GM10266 (cell line): ENCODE measurements around the gene KLHL13.

Source experiments
- DNase-seq: peaks from one replicate; pipeline ENCODE4 v3.0.0; 2012; ENCODE audit errors: extremely low spot score
- TF ChIP-seq, protein P1 (sequence below): IDR thresholded peaks from 2 replicates; pipeline ENCODE4 v1.5.1; 2012; ENCODE audit warnings: mild to moderate bottlenecking, low read depth; ENCODE audit not compliant: control insufficient read depth, insufficient read depth; ENCODE audit errors: missing control alignments

KLHL13 gene

DNA sequence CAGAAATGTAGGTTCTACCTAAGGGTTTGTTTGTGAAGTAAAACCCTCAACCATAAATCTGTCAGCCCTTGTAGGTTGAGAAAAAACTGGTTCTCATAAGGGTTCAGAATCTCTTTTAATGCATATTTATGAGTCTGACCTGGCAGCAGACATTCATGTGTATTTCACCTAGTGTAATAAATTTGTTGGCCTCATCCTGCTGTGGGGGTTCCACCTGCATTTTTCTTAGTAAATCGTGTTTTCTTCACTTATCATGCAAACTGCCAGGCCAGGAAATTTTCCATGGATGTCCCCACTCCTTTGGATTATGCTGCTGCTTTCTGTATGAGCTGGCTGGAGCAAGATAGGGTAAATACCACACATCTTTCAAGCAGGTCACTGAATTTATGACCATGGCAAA lies 42.4 kb downstream of the KLHL13 start:
- no peak for DNase-seq
- TF ChIP-seq, protein P1, sequence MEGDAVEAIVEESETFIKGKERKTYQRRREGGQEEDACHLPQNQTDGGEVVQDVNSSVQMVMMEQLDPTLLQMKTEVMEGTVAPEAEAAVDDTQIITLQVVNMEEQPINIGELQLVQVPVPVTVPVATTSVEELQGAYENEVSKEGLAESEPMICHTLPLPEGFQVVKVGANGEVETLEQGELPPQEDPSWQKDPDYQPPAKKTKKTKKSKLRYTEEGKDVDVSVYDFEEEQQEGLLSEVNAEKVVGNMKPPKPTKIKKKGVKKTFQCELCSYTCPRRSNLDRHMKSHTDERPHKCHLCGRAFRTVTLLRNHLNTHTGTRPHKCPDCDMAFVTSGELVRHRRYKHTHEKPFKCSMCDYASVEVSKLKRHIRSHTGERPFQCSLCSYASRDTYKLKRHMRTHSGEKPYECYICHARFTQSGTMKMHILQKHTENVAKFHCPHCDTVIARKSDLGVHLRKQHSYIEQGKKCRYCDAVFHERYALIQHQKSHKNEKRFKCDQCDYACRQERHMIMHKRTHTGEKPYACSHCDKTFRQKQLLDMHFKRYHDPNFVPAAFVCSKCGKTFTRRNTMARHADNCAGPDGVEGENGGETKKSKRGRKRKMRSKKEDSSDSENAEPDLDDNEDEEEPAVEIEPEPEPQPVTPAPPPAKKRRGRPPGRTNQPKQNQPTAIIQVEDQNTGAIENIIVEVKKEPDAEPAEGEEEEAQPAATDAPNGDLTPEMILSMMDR: no peak

DNA sequence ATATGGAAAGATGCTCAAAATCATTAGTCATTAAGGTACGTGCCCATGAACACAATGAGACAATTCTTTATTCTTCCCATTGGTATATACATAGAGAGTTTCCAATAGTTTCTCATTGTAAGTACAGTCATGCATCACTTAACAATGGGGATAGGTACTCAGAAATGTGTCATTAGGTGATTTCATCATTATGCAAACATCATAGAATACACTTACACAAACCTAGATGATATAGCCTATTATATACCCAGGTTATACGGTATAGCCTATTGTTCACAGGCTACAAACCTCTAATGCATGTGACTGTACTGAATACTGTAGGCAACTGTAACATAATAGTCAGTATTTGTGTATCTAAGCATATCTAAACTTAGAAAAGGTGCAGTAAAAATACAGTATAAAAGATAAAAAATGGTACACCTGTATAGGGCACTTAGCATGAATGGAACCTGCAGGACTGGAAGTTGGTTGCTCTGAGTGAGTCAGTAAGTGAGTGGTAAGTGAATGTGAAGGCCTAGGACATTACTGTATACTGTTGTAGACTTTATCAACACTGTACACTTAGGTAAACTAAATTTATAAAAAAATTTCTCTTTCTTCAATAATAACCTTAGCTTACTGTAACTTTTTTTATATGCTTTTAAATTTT lies 49.6 kb downstream of the KLHL13 start:
- DNase-seq: no peak
- TF ChIP-seq, protein P1: no peak

DNA sequence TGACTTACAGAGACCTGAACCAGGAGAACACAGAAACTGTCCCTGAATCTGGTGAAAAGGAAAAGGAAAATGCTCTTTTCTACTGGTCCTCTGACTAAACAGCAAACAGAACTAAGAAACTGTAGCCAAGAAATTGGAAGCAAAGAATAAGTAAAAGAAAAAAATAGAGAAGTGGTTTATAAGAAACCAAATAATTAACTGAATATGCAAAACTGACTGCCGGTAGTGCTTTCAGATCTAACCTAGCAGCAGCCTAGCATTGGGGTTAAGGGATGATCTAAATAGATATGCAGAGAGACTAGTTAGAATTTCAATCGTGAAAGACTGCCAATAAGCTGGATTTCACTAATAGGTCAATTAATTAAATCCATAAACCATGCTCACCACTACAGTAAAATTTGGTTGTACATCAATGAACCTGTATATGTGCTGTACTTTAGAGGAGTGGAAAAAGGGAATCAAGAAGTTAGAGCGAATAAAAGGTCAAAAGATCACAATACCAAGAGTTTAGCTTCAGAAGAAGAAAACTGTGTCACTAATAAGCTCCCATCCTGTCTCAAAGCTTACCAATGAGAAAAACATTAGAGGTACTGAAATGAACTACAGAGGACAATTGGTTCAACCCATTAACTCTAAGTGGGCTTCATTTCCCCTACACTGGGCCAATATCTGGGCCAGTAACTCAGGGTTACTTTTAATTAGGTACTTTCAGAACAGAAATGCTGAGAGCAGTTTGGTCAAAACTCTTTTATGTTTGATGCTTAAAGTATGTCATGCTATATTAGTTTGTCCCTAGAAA lies 53.6 kb downstream of the KLHL13 start:
- TF ChIP-seq, protein P1: no peak
- DNase-seq: no peak

DNA sequence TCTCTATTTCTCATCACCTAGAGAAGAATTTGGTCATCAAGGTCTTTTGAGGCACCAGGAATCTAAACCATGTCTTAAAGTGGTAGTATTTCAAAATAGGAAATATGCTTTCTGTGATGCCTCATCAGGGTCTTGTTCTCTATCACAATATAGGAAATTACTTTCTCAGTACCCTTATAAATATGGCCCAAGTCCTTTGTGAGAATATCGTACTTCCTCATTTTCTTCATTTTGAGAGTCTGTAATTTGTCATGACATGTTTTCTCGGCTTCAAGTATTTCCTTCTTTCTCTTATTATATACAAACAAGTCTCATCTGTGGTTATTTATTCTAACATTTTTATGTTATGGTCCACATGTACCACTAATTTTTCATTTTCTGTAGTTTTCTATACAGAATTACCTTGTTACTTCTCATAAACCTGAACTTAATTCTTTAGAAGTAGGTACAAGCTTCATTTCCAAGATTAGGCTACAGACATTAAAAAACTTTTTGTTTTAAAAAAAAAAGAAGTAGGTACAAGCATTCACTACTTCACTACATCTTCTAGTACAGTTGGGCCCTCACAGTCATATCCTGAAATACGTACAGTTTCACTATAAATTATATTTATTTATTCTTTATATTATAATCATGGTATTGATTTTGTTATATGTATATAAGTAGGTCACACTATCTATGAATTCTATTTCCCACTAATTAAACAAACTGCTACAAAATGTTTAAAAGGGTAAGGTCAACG lies 54.4 kb downstream of the KLHL13 start:
- no peak for DNase-seq
- TF ChIP-seq, protein P1: no peak

DNA sequence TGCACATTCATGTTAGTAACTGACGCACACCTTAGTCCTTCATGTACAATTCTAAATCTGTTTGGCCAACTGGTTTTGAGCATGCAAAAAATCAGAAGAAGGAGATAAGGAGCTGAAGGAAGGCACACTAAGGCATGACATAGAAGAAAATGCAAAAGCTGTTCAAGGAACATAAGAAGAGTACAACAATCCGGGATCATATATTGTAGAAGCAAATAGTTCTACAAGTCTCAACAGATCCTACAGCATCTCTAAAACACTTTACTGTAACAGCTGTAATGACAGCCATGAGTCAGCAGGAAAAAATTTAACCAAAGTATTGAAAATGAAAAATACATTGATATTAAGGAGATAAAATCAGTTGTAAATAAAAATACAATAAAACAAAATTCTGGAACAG lies 57.7 kb downstream of the KLHL13 start:
- TF ChIP-seq, protein P1: no peak
- no peak for DNase-seq

DNA sequence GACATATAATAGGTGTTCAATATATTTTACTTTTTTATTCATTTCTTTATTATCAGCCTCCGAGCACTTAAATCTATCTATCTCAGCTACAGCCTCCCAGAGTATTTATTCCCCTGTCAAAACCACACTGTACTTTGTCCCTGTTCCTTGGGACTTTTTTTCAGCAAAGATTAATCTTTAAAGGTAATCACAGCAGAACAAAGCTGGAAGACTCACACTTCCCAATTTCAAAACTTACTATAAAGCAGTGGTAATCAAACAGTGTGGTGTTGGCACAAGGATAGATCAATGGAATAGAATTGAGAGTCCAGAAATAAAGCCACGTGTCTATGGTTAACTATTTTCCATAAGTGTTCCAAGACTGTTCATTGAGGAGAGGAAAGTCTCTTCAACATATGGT lies 59.7 kb downstream of the KLHL13 start:
- DNase-seq: no peak
- TF ChIP-seq, protein P1: no peak
